SU-DHL-6 (cell line): Measurements from ENCODE around the gene BTBD16.

Experiments used
- CTCF ChIP-seq: fragments of 200-600 bp; sonication (generic); IDR thresholded peaks from one replicate; pipeline ENCODE4 v1.5.1; 2017; ENCODE audit warnings: antibody characterized with exemption, mild to moderate bottlenecking, low read length, moderate library complexity; ENCODE audit not compliant: insufficient read depth, poor library complexity, severe bottlenecking
- EZH2phosphoT487 ChIP-seq: fragments of 200-600 bp; sonication (generic), shearing (Covaris generic); conservative IDR thresholded peaks from 2 replicates; pipeline ENCODE4 v1.6.1; 2018; ENCODE audit warnings: mild to moderate bottlenecking, antibody characterized with exemption, low read length, moderate library complexity, mixed read lengths

- TF ChIP-seq CTCF (no peak), EZH2phosphoT487 (no peak)
Observed at GRCh38 chr10:122357685-122358084, 86.6 kb downstream of the BTBD16 start.
